GM23248 (cell line): ENCODE measurements around the gene TNKS2. TPM values are rescaled to one million over a fixed set of nuclear protein-coding genes. Genes with fewer than 3 reads are reported as not detected.

ENCODE experiments used
- DNase-seq: peaks from one replicate; pipeline ENCODE4 v3.0.0-alpha.2; 2015
- H2AFZ ChIP-seq: fragments of 200-600 bp; sonication (generic); 2 replicates; pipeline ENCODE4 v1.6.1; 2016; ENCODE audit warnings: antibody characterized with exemption
- H3F3A ChIP-seq: fragments of 200-600 bp; sonication (generic); 2 replicates; pipeline ENCODE4 v1.6.1; 2016; ENCODE audit warnings: mild to moderate bottlenecking, antibody characterized with exemption, mixed run types; ENCODE audit not compliant: insufficient read depth
- H3K27ac ChIP-seq: fragments of 200-600 bp; sonication (generic); 2 replicates; pipeline ENCODE4 v1.5.1; 2016; ENCODE audit warnings: mild to moderate bottlenecking
- H3K27me3 ChIP-seq: fragments of 200-600 bp; sonication (generic); replicated peaks from 2 replicates; pipeline ENCODE4 v1.6.1; 2016; ENCODE audit warnings: mild to moderate bottlenecking; ENCODE audit not compliant: insufficient read depth
- H3K36me3 ChIP-seq: fragments of 200-600 bp; sonication (generic); 2 replicates; pipeline ENCODE4 v1.6.1; 2016; ENCODE audit warnings: low read depth, mild to moderate bottlenecking
- H3K4me1 ChIP-seq: fragments of 200-600 bp; sonication (generic); 2 replicates; pipeline ENCODE4 v1.6.1; 2016; ENCODE audit warnings: mild to moderate bottlenecking; ENCODE audit not compliant: insufficient read depth
- H3K4me2 ChIP-seq: fragments of 200-600 bp; sonication (generic); one replicate; pipeline ENCODE4 v1.6.1; 2016; ENCODE audit warnings: mild to moderate bottlenecking; ENCODE audit not compliant: unreplicated experiment
- H3K4me3 ChIP-seq: fragments of 200-600 bp; sonication (generic); 2 replicates; pipeline ENCODE4 v1.5.1; 2016; ENCODE audit warnings: mild to moderate bottlenecking
- H3K79me2 ChIP-seq: fragments of 200-600 bp; sonication (generic); 2 replicates; pipeline ENCODE4 v1.6.1; 2016; ENCODE audit warnings: mild to moderate bottlenecking; ENCODE audit not compliant: insufficient read depth
- H3K9ac ChIP-seq: fragments of 200-600 bp; sonication (generic); 2 replicates; pipeline ENCODE4 v1.6.1; 2016; ENCODE audit warnings: mild to moderate bottlenecking
- H3K9me2 ChIP-seq: fragments of 200-600 bp; sonication (generic); 2 replicates; pipeline ENCODE4 v1.6.1; 2016; ENCODE audit warnings: mixed run types, mild to moderate bottlenecking, moderate library complexity; ENCODE audit not compliant: insufficient read depth
- H3K9me3 ChIP-seq: fragments of 200-600 bp; sonication (generic); one replicate; pipeline ENCODE4 v1.6.1; 2017; ENCODE audit warnings: low read depth
- H4K20me1 ChIP-seq: fragments of 200-600 bp; sonication (generic); 2 replicates; pipeline ENCODE4 v1.6.0; 2016; ENCODE audit not compliant: insufficient read depth
- EZH2 ChIP-seq: fragments of 200-600 bp; sonication (generic); IDR thresholded peaks from 2 replicates; pipeline ENCODE4 v1.6.1; 2018; ENCODE audit warnings: antibody characterized with exemption, mild to moderate bottlenecking; ENCODE audit not compliant: insufficient read depth, poor library complexity, severe bottlenecking
- EZH2phosphoT487 ChIP-seq: fragments of 200-600 bp; sonication (generic); IDR thresholded peaks from 2 replicates; pipeline ENCODE4 v1.6.1; 2018; ENCODE audit warnings: antibody characterized with exemption, moderate library complexity, mild to moderate bottlenecking, low read depth; ENCODE audit not compliant: insufficient read depth
- WGBS, 2 experiments: methylation state at CpG; one replicate each; pipeline ENCODE4 v1.1.6; 2015 to 2017; ENCODE audit warnings: low lambda C conversion rate in 2 of 2, low coverage in 1 of 2; ENCODE audit errors: missing lambda C conversion rate in 2 of 2; 5-methylcytosine and 5-hydroxymethylcytosine counted together
- in situ Hi-C: fragments of 300-500 bp; cut with MboI; formaldehyde crosslinking; loops from 2 replicates; pipeline ENCODE4 v1.15.0; 2020
- polyA plus RNA-seq: library from polyadenylated mRNA; unstranded; fragments of >200 nt; fragmentation: Nextera tagmentation; extraction: Ambion mirVana; gene quantifications from 2 replicates; pipeline ENCODE4 v1.2.1, GENCODE V29; 2016
- total RNA-seq: library from RNA; depleted of rRNA; stranded (reverse); fragments of >200 nt; shearing (Covaris generic); gene quantifications from 2 replicates; pipeline ENCODE4 v1.2.3, GENCODE V29; 2014

The TNKS2 gene
- total and polyA plus RNA-seq, 2 experiments from 2014 or later: 14.4 to 29.3 TPM

DNA sequence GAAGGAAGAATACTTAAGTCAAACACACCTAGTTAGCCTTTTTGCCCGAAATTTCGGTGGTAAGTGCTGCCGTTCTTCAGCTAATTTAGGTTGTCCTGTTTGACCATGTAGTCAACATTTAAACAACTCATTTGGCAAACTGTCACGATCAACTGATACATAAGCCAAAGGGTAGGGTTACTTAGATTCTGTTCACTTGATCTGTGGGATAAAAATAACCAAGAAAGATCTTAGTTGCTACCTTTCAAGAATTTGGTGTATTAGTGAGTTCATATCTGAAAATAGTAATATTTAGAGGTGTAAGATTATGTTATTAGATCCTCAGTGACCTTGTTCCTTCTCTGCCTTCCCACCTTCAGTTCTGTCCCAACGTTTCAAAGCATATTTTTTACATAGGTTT lies 2.0 kb downstream of the TNKS2 start:
- Histone ChIP-seq H3K27me3 (no peaks in the 10 kb centered on the region), H3K9me2 (no peaks in the 10 kb centered on the region), H3K9me3 (no peaks in the 10 kb centered on the region), H3K36me3 (no peaks in the 10 kb centered on the region), H3K27ac (no peak overlapping the region), H3K79me2 (peaks cover 79% of the 10 kb centered on the region), H3K9ac (peak overlapping the region; percentile 89; the same call in 1 of the 2 replicates), H3K4me2 (peak overlapping the region; percentile 87), H3K4me3 (peak overlapping the region; percentile 87), H3F3A (no peaks in the 10 kb centered on the region), H3K4me1 (peaks cover 26% of the 10 kb centered on the region), H2AFZ (no peak overlapping the region), H4K20me1 (peaks cover 7% of the 10 kb centered on the region; the same call in 1 of the 2 replicates)
- in situ Hi-C loops: no loop called here
- 28 to 30% methylated on average over 5 of the region's 5 CpGs for WGBS, 2 experiments
- TF ChIP-seq EZH2phosphoT487 (no peak), EZH2 (no peak)
- DNase-seq: peak; percentile 23

DNA sequence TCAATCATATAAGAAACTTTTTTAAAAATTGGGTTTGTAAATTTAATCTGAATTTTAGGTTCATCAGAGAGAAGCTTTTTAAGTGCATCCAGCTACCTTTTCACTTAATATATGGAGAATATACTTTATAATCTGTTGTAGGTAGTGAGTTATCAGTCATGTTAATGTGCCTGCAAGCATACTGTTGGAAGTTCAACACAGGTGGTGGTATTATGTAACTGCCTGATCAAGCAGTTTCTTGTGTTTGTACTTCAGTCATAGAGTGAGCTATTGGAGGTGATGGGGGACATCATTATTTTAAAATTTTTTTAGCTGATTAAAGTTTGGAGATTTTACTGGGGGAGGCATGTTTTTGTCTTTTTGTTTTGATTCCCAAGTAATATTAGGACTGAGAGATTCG lies 2.5 kb downstream of the TNKS2 start:
- WGBS, 2 experiments: 49 to 54% methylated on average over 1 of the region's 1 CpG
- Histone ChIP-seq H3F3A (no peaks in the 10 kb centered on the region), H4K20me1 (peaks cover 7% of the 10 kb centered on the region; the same call in 1 of the 2 replicates), H3K9me2 (no peaks in the 10 kb centered on the region), H3K4me1 (peaks cover 32% of the 10 kb centered on the region), H3K4me3 (peak overlapping the region; percentile 87), H3K36me3 (no peaks in the 10 kb centered on the region), H3K27me3 (no peaks in the 10 kb centered on the region), H3K4me2 (peak overlapping the region; percentile 87), H3K79me2 (peaks cover 85% of the 10 kb centered on the region), H3K9ac (0 out of 2 replicates have a peak overlapping the region, but pooled peaks have one; percentile 89), H3K9me3 (no peaks in the 10 kb centered on the region), H3K27ac (no peak overlapping the region), H2AFZ (no peak overlapping the region)
- TF ChIP-seq EZH2phosphoT487 (no peak), EZH2 (no peak)
- no peak for DNase-seq
- in situ Hi-C loops: no loop called here

DNA sequence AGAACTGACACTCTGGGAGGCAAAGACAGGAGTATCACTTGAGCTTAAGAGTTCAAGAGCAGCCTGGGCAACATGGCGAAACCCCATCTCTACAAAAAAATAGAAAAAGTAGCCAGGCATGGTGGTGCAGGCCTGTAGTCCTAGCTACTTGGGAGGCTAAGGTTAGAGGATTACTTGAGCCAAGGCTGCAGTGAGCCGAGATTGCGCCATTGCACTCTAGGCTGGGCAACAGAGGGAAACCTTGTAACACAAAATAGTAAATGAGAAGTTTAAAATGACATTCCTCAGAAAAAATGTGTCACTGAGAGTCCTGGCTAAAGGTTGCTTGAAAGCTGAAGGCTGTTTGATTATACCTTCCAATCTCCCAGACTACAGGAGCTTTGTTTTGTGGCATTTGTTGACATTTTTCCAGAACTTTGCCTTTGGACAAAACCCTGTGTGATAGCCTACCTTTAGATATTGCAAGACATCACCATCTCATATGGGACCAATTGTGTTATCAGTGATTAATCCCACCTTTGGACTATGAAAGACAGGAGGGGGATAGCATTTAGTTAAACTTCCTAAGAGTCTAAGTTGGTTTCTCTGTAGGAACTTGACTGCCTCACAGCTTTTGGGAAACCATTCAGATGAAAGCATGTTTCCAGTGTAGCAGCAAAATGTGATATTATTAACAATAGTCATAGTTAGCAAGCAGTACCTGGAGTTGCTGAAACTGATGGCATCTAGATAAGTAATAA lies 5.3 kb downstream of the TNKS2 start:
- Histone ChIP-seq H3K9me2 (no peaks in the 10 kb centered on the region), H4K20me1 (peaks cover 7% of the 10 kb centered on the region), H3K9me3 (no peaks in the 10 kb centered on the region), H2AFZ (no peak overlapping the region), H3F3A (no peaks in the 10 kb centered on the region), H3K4me1 (peaks cover 22% of the 10 kb centered on the region), H3K36me3 (no peaks in the 10 kb centered on the region), H3K4me2 (no peak overlapping the region), H3K4me3 (no peak overlapping the region), H3K27me3 (no peaks in the 10 kb centered on the region), H3K9ac (no peak overlapping the region), H3K79me2 (peaks cover 100% of the 10 kb centered on the region), H3K27ac (no peak overlapping the region)
- DNase-seq: no peak
- WGBS, 2 experiments: 79 to 81% methylated on average over 3 of the region's 3 CpGs
- TF ChIP-seq EZH2 (no peak), EZH2phosphoT487 (no peak)
- in situ Hi-C loops: no loop called here

DNA sequence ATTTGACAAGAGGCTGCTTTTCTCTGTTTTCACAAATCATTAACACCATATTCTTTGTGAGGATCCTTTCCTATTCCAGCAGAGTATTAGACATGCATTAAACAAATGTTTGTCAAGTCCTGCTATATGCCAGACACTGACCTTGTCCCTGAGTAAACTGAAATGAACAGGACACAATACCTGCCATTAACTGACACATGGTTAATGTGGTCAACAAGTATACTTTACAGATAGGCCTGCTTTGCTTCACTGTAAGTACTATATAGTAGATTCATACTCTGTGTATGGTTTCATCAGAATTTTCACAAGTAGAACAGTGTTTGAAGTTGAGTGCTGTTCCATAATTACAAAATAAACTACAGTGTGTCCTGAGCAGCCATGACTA lies 5.9 kb downstream of the TNKS2 start:
- TF ChIP-seq EZH2phosphoT487: no peak
- no peak for TF ChIP-seq EZH2
- no peaks in the 10 kb centered on the region for H3K36me3 ChIP-seq

More for the DNA sequence above, 5.9 kb downstream of the TNKS2 start:
- H3K9ac ChIP-seq: no peak overlapping the region
- H3F3A ChIP-seq: no peaks in the 10 kb centered on the region
- no peaks in the 10 kb centered on the region for H3K9me2 ChIP-seq
- peaks cover 100% of the 10 kb centered on the region for H3K79me2 ChIP-seq
- H3K4me2 ChIP-seq: no peak overlapping the region
- in situ Hi-C loops: no loop called here
- H3K9me3 ChIP-seq: no peaks in the 10 kb centered on the region
- H3K27ac ChIP-seq: no peak overlapping the region
- peaks cover 22% of the 10 kb centered on the region for H3K4me1 ChIP-seq
- peaks cover 7% of the 10 kb centered on the region for H4K20me1 ChIP-seq
- H2AFZ ChIP-seq: no peak overlapping the region
- no peak overlapping the region for H3K4me3 ChIP-seq
- H3K27me3 ChIP-seq: no peaks in the 10 kb centered on the region
- DNase-seq: no peak
